Measurements from ENCODE around the gene TNFRSF12A.

The TNFRSF12A gene

DNA sequence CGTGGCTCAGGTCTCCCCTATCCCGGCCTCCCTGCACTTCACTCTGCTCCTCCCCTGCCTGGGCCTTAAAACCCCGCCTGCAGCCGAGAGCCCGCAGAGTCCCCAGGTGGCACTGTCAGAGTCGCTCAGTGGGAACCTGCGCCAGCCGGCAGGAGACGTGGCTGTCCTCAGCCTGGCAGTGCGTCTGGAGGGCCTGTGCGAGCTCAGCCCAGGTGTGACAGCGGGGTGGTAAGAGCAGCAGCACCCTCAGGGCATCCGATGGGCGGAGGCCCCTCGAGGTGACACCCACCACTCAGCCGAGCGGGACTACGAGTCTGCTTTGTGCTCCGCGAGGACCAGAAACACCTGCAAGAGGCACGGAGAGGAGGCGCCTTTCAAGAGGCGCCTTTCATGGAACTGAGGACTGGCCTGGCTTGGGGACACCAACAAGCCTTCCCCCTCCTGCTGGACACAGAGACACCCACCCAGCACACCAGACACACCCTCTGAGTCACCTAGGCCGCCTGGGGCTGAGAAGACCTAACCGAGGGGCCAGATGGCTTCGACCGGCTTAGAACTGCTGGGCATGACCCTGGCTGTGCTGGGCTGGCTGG is 7.2 kb upstream of the TNFRSF12A start, which contains the start of gene CLDN9:
Gene CLDN9, plus strand, starts transcription at position 96 of the 593 bp plus-strand sequence. Its CDS starts 440 bp downstream, at position 536.
- no peak for DNase-seq

GRCh38 chr16:3013491-3013951 is 6.6 kb upstream of the TNFRSF12A start:
- DNase-seq = no peak

DNA sequence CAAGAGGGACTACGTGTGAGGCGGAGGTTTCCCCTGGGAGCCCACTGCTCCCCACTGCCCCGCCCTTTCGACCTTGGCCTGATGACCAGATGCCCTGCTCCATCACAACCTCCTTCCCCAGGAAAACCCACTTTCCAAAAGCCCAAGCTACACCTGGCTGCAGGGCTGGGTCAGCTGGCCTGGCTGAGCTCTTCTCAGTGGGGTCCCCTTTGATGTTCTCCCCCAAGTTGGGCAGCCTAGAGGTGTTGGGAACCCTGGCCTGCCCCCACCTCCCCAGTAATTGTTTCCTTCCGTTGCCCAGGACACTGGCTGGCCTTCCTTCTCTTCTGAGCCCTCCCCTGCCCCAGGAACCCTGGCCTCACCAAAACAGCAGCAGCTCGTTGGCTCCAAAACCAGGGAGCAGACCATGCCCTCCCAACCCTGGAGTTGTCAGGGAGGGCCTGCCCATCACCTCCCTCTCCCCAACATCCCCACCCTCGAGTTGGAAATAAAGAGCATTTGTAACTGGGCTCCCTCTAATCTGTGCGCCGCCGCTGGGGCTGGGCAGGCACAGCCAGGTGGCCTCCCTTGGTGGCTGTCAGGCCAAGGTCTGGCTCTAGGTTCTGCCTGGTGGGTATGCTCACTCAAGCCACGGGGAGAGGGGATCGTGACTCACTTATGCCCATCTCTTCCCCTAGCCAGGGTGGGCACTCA is 6.0 kb upstream of the TNFRSF12A start:
- DNase-seq = no peak

DNA sequence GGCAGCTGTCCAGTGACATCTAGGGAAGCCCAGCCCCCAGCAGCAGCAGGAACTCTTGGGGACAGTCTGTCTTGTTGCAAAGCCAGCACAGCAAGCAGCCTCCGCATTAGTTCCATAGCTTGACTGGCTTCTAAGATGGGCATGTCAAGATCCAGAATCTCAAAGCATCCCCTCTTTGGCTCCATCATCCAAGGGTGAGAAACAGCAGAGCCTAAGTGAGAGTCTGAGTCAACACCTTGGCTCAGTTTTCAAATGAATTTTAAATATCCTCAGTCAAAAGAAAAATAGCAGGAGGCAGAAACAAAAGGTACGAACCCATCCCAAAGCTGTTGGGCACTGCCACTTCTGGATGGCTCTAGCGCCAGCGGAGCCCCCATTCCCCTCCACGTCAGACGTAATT is 5.2 kb upstream of the TNFRSF12A start:
- DNase-seq = no peak

DNA sequence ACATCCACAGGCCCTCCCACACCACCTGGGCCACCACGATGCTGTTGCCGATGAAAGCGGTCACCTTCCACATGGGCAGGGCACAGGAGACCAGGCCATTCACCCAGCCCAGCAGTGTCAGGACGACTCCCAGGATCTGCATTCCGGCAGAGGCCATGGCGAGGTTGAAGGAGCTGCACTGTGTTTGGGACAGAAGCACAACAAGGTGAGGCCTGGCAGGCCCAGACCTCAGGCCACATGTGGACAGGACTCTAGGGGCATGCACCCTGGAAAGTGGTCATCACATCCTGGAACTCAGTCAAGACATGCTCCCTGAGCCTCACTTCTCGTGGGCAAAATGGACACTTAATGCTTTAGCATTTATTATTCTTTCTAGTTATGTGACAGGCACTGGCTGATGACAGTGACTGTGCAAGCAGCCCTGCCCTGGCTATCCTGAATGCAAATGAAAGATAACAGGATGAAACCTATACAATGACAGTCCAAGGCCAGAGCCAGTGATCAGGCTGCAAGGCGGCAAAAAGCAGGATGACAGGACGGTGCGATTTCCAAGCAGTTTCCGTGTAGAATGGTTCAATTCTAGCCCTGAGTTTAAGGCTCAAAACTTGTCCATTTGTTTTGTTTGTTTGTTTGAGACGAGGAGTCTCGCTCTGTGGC is 4.2 kb upstream of the TNFRSF12A start:
- no peak for DNase-seq

DNA sequence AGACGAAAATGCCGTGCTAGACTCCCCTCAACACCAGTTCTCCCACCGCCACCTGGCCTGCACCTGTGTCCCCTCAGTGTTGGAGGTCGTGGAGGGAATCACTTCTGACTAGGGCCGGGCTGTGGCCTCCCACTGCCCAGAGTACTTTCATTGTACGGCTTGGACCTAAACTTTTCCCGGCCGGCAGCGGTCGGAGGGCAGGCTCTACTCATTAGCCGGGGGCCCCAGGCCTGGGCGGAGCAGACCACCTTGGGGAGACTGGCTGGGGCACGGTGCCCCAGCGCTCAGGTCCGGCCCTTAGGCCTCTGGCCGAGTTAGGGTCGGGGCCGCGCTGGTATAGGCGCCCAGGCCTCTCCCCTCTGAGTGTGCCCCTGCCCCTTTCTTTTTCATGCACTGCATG is 2.8 kb upstream of the TNFRSF12A start:
- no peak for DNase-seq

DNA sequence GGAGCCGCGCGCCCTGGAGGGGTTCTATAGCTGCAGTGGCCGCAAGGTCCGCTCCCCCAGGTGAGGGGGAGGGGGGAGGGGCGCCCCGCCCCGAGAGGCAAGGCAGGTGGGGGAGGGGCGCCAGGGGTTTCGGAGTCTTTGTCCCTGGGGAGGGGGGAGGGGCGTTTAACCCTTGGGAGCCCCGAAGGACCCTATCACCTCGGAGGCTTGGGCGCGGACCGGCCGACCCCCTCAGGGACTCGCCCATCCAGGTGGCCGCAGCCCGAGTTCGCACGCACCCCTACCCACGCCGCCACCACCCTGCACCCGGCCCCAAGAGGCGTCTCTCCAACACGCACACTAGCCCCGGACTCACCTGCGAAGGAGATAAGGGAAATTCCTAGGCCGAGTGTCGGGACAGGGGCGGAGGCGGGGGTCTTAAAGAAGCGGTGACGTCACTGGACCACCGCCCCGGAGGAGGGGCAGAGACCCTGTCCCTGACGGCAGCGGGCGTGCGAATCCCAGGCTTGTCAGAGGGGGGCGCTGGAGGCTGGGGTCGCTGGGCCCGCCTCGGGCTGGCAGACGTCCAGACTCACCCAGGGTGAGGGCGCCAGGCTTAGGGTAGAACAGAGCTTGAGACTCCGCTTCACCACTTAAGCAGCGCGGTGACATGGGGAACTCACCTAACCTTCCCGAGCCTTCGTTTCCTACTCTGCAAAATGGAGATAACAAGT is 2.2 kb upstream of the TNFRSF12A start, which contains the start of gene CLDN6:
Gene CLDN6, minus strand, starts transcription at position 390 of the 713 bp plus-strand sequence. CDS start 2,162 bp downstream, outside the sequence.
- peak; percentile 72 for DNase-seq

DNA sequence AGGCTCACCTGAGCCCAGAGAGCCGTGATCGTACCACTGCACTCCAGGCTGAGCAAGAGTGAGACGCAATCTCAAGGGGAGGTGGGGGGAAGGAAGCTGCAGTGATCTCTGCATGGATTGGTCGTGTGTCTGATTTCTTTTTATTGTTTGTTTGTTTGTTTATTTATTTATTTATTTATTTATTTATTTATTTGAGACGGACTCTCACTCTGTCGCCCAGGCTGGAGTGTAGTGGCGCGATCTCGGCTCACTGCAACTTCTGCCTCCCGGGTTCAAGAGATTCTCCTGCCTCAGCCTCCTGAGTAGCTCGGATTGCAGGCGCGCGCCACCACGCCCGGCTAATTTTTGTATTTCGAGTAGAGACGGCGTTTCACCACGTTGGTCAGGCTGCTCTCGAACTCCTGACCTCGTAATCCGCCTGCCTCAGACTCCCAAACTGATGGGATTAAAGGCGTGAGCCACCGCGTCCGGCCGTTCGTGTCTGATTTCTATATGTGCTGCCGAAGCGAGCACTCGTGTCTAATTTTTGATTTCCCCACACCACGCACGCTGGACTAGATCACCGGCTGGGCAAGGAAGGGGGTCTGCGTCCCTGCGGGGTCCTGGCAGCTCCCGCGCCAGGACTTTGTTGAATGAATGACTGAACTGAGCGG is 448 bp upstream of the TNFRSF12A start:
- no peak for DNase-seq

DNA sequence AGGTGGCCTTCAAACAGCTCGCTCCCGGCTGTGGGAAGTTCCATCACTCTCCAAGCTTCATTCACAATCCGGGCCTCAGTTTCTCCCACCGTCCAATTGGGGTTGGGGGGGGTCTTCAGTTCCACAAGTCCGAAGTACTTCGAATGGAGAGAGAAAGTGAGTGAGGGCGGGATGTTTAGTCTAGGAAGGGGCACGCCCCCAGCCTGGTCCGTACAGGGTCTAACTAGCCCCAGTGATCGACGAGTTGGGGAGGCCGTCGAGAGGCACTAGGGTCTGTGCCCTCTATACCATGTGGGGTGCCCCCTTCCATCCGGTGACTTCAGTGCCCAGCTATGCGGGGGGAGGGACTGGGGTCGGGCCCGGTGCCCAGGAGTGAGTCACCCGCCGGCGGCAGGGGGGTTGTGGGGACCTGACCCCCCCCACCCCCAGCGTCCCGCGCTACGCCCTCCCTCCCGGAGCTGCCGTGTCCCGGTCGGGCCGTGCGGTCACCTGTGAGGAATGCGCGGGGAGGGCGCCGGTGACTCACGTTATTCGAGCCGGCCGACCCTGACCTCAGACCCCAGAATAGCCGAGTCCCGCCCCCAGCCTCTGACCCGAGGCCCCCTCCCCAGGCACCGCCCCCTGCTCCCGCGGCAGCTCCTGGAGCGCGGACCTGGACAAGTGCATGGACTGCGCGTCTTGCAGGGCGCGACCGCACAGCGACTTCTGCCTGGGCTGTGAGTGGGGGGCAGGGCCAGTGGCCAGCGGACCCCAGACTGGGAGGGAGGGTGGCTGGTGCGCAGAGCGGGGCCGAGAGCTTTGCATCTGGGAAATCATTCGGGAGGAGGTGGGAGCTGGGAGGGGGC is 658 bp downstream of the TNFRSF12A start:
- DNase-seq = no peak

GRCh38 chr16:3021449-3022207 is 1.5 kb downstream of the TNFRSF12A start:
- peak; percentile 81 for DNase-seq

- peak; percentile 78 for DNase-seq
Observed at GRCh38 chr16:3022208-3022683, 2.1 kb downstream of the TNFRSF12A start.

- DNase-seq = no peak
Observed at GRCh38 chr16:3022684-3023414, 2.7 kb downstream of the TNFRSF12A start.

GRCh38 chr16:3023415-3023668 is 3.2 kb downstream of the TNFRSF12A start:
- no peak for DNase-seq

- DNase-seq = peak; percentile 99
Observed at GRCh38 chr16:3023669-3024478, 3.7 kb downstream of the TNFRSF12A start, which contains the start of the genes HCFC1R1 and THOC6. Gene HCFC1R1, minus strand, starts transcription at chr16:3023942. Its CDS starts 1 bp downstream, at chr16:3023941. Gene THOC6, plus strand, starts transcription at chr16:3024035. Its CDS starts 292 bp downstream, at chr16:3024327.

DNA sequence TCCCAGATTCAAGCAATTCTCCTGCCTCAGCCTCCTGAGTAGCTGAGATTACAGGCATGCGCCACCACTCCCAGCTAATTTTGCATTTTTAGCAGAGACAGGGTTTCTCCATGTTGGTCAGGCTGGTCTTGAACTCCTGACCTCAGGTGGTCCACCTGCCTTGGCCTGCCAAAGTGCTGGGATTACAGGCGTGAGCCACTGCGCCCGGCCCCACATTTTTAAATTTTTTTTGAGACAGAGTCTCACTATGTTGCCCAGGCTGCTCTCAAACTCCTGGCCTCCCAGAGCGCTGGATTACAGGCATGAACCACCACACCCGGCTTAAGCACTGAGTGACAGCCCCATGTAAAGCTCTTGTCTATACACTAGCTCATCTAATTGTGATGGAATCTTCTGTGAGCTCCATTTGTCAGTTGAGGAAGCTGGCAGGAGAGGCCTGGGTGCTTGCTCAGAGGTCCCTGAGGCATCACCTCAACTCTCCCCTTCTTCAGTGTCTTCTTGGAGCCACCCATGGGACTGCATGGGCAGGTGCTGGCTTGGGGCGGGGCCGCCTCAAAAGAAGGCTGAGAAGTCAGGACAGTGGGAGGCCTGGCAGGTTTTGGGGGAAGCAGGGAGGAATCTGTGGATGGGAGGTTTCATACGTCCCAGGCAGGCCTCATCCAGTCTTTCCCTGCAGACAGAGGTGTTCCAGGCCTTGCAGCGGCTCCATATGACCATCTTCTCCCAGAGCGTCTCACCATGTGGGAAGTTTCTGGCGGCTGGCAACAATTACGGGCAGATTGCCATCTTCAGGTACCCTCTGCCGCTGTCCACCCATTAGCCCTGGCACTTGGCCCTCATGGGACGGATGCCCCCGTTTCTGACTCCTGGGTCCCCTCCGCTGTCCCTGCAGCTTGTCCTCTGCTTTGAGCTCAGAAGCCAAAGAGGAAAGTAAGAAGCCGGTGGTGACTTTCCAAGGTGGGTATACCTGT is 5.1 kb downstream of the TNFRSF12A start:
- no peak for DNase-seq

- DNase-seq = no peak
Observed at GRCh38 chr16:3026003-3026378, 5.8 kb downstream of the TNFRSF12A start.

DNA sequence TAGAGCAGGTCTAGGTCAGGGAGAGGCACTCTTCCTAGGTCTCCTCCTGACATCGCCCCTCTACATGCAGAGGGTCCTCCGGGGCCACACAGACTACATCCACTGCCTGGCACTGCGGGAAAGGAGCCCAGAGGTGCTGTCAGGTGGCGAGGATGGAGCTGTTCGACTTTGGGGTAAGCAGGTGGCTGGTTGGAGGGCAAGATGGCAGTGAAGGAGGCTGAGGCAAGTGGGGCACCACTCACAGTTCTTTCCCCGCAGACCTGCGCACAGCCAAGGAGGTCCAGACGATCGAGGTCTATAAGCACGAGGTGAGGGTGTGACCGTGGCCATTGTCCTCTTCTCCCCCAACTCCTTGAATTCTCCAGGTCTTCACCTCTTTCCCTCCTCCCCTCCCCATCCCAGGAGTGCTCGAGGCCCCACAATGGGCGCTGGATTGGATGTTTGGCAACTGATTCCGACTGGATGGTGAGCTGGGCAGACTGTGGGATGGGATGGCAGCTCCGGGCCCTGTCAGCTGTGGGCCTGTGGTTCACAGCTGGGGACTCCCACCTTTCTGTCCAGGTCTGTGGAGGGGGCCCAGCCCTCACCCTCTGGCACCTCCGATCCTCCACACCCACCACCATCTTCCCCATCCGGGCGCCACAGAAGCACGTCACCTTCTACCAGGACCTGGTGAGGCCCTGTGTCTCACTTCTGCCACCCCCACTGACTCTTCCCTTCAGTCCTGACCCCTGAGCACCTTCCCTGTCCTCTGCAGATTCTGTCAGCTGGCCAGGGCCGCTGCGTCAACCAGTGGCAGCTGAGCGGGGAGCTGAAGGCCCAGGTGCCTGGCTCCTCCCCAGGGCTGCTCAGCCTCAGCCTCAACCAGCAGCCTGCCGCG is 6.7 kb downstream of the TNFRSF12A start:
- DNase-seq = no peak
